NCI-H2171 (cell line): ENCODE results near the gene OR1N2.
"Not testable (repeated sequence)": the region's sequence is repeated elsewhere in the genome, so short reads cannot be mapped to it uniquely, and the experiment has no call there.

Source experiments
- DNase-seq: peaks from one replicate; lab custom pipeline; 2025; lab: John Stamatoyannopoulos, UW

Gene OR1N2, protein sequence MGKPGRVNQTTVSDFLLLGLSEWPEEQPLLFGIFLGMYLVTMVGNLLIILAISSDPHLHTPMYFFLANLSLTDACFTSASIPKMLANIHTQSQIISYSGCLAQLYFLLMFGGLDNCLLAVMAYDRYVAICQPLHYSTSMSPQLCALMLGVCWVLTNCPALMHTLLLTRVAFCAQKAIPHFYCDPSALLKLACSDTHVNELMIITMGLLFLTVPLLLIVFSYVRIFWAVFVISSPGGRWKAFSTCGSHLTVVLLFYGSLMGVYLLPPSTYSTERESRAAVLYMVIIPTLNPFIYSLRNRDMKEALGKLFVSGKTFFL

GRCh38 chr9:122552812-122553211 lies at the start of gene OR1N2:
TSS of gene OR1N2 (plus strand) at chr9:122553112. CDS start at chr9:122553212, 100 bp downstream.
- DNase-seq: no peak

- DNase-seq: no peak
These were observed 45.9 kb upstream of the OR1N2 start for GRCh38 chr9:122506964-122507363.

DNA sequence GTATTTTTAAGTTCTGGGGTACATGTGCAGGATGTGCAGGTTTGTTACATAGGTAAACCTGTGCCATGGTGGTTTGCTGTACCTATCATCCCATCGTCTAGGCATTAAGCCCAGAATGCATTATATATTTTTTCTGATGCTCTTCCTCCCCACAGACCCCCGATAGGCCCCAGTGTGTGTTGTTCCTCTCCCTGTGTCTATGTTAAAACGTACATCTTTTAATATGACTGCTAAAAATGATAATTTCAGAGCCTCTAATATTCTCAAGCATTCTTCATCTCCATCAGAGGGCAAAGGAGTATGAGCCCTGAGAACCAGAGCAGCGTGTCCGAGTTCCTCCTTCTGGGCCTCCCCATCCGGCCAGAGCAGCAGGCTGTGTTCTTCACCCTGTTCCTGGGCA lies 42.4 kb upstream of the OR1N2 start, which contains the start of gene OR1J2:
OR1J2 (plus strand) TSS at position 301 of the 400 bp plus-strand sequence; CDS start at position 301, 0 bp downstream.
- DNase-seq: no peak

DNA sequence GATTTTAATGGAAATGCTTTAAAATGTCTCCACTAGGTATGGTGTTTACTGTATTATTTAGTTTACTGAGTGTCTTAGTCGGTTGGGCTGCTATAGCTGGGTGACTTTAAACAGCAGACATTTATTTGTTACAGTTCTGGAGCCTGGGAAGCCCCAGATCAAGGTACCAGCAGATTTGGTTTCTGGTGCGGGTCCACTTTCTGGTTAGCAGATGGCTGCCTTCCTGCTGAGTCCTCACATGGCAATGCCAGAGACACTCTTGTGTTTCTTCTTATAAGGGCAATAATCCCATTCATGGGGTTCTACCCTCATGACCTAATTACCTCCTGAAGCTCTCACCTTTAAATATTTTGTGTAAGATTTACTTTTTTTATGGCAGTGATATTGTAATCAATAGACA lies 34.7 kb upstream of the OR1N2 start:
- no peak for DNase-seq

DNA sequence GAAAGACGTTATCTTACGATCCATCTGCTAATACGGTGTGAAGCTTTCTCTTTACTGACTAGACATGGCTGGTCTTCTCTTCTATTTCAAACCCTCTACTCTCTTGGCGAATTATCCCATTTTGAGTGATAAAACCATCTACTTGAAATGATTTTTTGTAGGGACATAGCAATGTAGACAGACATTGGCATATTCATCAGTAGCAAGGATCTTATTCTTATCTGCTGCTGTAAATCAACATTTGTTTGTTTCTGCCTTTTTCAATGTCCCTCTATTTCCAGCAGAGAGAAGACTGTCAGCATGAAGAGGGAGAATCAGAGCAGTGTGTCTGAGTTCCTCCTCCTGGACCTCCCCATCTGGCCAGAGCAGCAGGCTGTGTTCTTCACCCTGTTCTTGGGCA lies 34.1 kb upstream of the OR1N2 start, which contains the start of gene OR1J4:
OR1J4 (plus strand) TSS at position 301 of the 400 bp plus-strand sequence; CDS start at position 301, 0 bp downstream.
- DNase-seq: no peak

DNA sequence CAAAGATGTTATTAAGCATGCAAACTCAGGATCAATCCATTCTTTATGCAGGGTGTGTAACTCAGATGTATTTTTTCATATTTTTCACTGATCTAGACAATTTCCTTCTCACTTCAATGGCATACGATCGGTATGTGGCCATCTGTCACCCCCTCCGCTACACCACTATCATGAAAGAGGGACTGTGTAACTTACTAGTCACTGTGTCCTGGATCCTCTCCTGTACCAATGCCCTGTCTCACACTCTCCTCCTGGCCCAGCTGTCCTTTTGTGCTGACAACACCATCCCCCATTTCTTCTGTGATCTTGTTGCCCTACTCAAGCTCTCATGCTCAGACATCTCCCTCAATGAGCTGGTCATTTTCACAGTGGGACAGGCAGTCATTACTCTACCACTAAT lies 33.5 kb upstream of the OR1N2 start:
- no peak for DNase-seq

DNA sequence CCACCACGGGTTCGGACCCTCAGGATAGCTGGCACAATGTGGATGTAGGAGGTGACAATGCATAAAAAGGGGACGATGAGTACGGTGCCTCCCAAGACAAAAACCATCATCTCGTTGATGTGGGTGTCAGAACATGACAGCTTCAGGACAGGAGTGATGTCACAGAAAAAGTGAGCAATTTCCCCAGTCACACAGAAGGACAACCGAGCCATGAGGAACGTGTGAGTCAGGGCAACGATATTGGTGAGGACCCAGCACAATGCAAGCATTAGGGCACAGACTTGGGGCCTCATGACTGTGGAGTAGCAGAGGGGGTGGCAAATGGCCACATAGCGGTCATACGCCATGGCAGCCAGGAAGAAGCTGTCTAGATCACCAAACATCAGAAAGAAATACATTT lies 26.3 kb upstream of the OR1N2 start:
- DNase-seq: no peak

DNA sequence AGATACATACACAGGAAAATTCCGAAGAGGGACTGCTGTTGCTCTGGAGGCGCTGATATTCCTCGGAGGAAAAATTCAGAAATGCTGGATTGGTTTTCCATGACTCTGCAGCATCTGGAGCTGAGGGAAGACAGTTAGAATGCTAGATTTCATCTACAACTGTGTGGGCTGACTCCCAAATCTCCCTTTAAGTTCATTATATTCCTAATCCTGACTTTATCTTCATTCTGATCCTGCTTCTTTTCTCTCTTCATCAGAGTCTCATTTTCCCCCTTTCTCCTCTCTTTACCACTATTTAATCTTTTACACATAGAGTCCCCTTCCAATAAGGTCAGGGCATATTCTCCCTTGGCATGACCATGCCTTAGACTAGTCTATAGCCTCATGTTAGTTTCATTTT lies 25.7 kb upstream of the OR1N2 start, which contains the start of gene OR1N1:
OR1N1 (minus strand) TSS at position 101 of the 400 bp plus-strand sequence; CDS start at position 101, 0 bp downstream.
- DNase-seq: no peak

GRCh38 chr9:122531157-122531556 lies 21.8 kb upstream of the OR1N2 start:
- DNase-seq: not testable (repeated sequence)

- no peak for DNase-seq
These were observed 16.8 kb upstream of the OR1N2 start for GRCh38 chr9:122536134-122536533.

DNA sequence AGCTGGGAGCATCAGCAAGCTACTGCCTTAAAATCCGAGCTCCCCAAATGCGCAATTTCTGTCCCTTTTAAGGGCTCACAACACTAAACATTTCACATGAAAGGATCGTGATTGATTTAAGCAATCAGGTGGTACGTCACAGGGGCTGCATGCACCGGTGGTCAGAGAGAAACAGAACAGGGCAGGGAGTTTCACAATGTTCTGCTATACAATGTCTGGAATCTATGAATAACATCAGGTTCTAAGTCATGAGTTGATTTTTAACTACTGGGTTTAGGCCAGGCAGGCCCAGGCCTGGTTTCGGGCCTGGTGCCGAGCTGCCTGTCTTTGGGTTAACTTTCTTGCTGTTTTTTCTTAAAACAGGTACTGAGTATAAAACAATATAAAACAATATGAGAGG lies 15.8 kb upstream of the OR1N2 start:
- not testable (repeated sequence) for DNase-seq

- DNase-seq: no peak
These were observed 14.2 kb upstream of the OR1N2 start for GRCh38 chr9:122538757-122539156.

GRCh38 chr9:122546196-122546595 lies 6.7 kb upstream of the OR1N2 start:
- DNase-seq: no peak

DNA sequence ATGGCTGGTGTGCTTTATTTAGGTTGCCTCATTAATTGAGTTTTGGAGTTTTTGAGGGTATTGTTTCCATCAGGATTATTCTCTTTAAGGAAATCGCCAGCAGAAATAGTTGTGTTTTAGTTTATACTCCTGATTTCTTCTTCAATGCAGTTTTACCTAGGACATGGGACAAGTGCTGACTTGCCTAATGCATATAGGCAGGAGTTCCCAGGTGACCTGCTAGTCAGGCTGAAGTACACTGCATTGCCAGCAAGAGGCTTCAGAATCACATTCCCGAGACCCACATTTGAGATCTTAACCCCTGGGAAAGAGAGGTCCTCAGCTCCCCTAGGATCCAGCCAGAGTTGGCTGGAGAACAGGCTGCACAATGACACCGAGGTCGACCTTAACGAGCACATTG lies 1.5 kb upstream of the OR1N2 start:
- no peak for DNase-seq

DNA sequence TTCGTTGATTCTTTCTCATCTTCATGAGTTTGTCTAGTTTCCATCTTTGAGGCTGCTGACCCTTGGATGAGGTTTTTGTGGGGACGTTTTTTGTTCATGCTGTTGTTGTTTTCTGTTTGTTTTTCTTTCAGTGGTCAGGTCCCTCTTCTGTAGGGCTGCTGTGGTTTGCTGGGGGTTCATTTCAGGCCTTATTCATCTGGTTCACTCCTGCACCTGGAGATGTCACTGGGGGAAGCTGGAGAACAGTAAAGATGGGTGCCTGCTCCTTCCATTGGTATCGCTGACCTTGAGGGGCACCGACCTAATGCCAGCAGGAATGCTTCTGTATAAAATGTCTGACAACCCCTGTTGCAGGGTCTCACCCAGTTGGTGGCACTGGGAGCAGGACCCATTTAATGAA lies 8.5 kb downstream of the OR1N2 start:
- no peak for DNase-seq

GRCh38 chr9:122562134-122562760 lies 9.3 kb downstream of the OR1N2 start:
- no peak for DNase-seq

DNA sequence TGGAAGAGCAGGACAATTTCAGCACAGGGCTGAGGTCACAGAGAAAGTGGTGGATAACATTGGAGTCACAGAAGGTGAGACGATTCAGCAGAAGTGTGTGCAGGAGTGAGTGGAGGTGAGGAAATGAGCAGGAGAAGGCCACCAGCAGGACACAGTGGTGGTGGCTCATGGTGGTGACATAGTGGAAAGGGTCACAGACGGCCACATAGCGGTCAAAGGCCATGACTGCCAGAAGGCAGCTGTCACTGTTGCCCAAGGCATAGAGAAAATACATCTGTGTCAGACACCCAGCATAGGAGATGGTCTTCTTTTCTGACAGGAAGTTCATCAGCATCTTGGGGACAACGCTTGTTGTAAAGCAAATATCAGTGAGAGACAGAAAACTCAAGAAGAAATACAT lies 15.0 kb downstream of the OR1N2 start:
- no peak for DNase-seq

DNA sequence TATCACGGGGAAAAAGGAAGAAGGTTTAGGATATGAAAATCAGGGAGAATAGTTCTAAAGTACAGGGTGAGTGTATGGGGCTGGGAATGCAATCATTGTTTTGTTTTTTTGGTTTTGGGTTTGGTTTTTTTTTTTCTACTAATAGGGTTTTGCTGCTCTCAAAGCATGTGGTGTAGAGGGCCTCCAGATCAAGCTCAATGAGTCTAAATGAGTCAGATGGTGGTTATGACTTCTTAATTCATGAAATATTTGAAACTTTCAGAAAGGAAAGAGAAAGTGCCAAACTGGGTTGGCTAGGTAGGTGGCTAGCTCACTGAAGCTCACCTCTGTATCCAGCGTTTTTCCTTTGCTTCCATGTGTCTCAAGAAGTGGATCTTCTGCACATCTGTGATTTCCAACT lies 19.5 kb downstream of the OR1N2 start:
- no peak for DNase-seq

DNA sequence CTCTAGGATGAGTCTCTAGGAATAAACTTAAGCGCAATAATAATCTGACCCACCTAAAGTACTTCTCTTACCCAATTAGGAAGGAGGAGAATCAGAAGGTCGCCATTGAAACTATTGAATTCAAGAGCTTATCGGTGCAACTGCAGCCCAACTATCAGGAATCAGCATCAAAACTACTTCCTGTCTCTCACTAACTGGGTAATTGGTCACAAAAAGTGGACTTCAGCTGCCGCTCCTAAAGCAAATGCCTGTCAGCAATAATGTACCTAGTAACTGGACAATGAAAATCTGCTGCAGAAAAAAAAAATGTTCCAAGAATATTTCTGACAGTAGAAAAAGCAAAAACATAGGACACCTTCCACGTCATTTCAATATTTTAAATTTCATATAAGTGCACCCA lies 27.0 kb downstream of the OR1N2 start:
- DNase-seq: no peak

DNA sequence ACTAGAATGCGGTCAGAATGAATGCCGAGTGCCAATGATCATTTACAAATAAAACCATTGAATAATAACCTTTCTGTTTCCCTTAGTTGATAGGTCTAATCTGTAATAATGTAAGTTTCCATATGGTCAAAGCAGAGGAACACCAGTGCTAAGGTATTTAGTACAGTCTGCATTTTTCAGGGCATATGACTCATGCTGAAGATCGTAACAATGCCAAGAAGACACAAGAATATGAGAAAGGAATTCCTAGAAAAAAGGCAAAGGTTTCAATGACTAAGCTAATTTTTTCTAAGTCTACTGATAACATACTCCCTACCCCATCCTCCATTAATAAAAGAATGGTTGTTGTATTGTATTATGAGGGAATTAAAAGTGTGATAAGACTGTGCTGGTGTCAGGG lies 27.4 kb downstream of the OR1N2 start:
- no peak for DNase-seq

DNA sequence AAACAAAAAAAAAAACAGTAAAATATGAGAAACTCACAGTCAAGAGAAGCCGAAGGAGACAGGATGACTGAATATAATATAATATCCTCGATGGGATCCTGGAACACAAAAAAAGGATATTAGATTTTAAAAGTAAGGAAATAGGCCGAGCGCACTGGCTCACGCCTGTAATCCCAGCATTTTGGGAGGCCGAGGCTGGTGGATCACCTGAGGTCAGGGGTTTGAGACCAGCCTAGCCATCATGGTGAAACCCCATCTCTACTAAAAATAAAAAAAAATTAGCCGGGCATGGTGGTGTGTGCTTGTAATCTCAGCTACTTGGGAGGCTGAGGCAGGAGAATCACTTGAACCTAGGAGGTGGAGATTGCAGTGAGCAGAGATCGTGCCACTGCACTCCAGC lies 30.4 kb downstream of the OR1N2 start, which contains the start of gene OR1L8:
OR1L8 (minus strand) TSS at position 101 of the 400 bp plus-strand sequence. CDS start 14,907 bp downstream, outside the sequence.
- DNase-seq: not testable (repeated sequence)
